ENCODE results near the gene PRDM12.

GRCh38 chr9:130728721-130729120 is 64.3 kb downstream of the PRDM12 start:
- TF ChIP-seq CTCF (IDR thresholded peaks at IDR 0.05) (no peak), POLR2A (IDR thresholded peaks at IDR 0.05) (no peak)
